GM21717 (cell line): Measurements from ENCODE around the gene NAA80.
"Not testable (repeated sequence)": the region's sequence is repeated elsewhere in the genome, so short reads cannot be mapped to it uniquely, and the experiment has no call there.

ENCODE experiments used
- ATAC-seq: cut with Tn5 transposase; IDR thresholded peaks from one replicate; pipeline ENCODE4 v1.9.1; 2021; ENCODE audit warnings: mild to moderate bottlenecking, moderate library complexity; ENCODE audit not compliant: unreplicated experiment

NAA80 gene

GRCh38 chr3:50271314-50271936, 27.8 kb downstream of the NAA80 start:
- ATAC-seq, result no peak

GRCh38 chr3:50270422-50271224, 28.6 kb downstream of the NAA80 start:
- ATAC-seq, result no peak

GRCh38 chr3:50269977-50270413, 29.2 kb downstream of the NAA80 start:
- no peak for ATAC-seq

- ATAC-seq, result no peak
Measured at GRCh38 chr3:50269460-50269859, 29.7 kb downstream of the NAA80 start.

GRCh38 chr3:50268703-50269451, 30.3 kb downstream of the NAA80 start, which contains the start of gene SEMA3B:
Gene SEMA3B (plus strand): TSS chr3:50269147. CDS start chr3:50269241, 94 bp downstream.
- no peak for ATAC-seq

- ATAC-seq, result no peak
Measured at GRCh38 chr3:50268276-50268675, 30.9 kb downstream of the NAA80 start.

GRCh38 chr3:50267280-50267913, 31.8 kb downstream of the NAA80 start:
- no peak for ATAC-seq

- ATAC-seq, result no peak
Measured at GRCh38 chr3:50266836-50267235, 32.4 kb downstream of the NAA80 start.

- ATAC-seq, result no peak
Measured at GRCh38 chr3:50266017-50266416, 33.2 kb downstream of the NAA80 start.

GRCh38 chr3:50265571-50265970, 33.6 kb downstream of the NAA80 start:
- no peak for ATAC-seq

- no peak for ATAC-seq
Measured at GRCh38 chr3:50264964-50265485, 34.2 kb downstream of the NAA80 start.

GRCh38 chr3:50264383-50264963, 34.7 kb downstream of the NAA80 start:
- ATAC-seq, result no peak

- no peak for ATAC-seq
Measured at GRCh38 chr3:50263478-50264382, 35.5 kb downstream of the NAA80 start.

- no peak for ATAC-seq
Measured at GRCh38 chr3:50262778-50263177, 36.4 kb downstream of the NAA80 start.

GRCh38 chr3:50262200-50262599, 37.0 kb downstream of the NAA80 start:
- ATAC-seq, result not testable (repeated sequence)

GRCh38 chr3:50261505-50261904, 37.7 kb downstream of the NAA80 start:
- ATAC-seq, result no peak

GRCh38 chr3:50260942-50261441, 38.2 kb downstream of the NAA80 start:
- no peak for ATAC-seq

GRCh38 chr3:50260027-50260941, 38.9 kb downstream of the NAA80 start:
- ATAC-seq, result peak; percentile 76
